Activated CD4-positive, CD25-positive, alpha-beta regulatory T cell treated with anti-CD3 and anti-CD28 coated beads, Interleukin-2, amount 50 U/mL, for 72 hours (primary cell): ENCODE data around the gene RPP25.
A peak's percentile ranks its signal among the peaks of the same experiment; 100 is the strongest.

ENCODE experiments used
- DNase-seq: peaks from one replicate; pipeline ENCODE4 v3.0.0; 2021

The RPP25 gene

GRCh38 chr15:74956648-74957475, at the start of gene RPP25:
TSS of gene RPP25 (minus strand) at chr15:74956772. CDS start at chr15:74956583, 189 bp downstream.
- DNase-seq = peak; percentile 72

- no peak for DNase-seq
Observed at GRCh38 chr15:75002398-75002797, 45.8 kb upstream of the RPP25 start.

- DNase-seq = no peak
Observed at GRCh38 chr15:75001310-75001709, 44.7 kb upstream of the RPP25 start.

GRCh38 chr15:74997543-74997942, 41.0 kb upstream of the RPP25 start:
- DNase-seq = no peak

- no peak for DNase-seq
Observed at GRCh38 chr15:74997141-74997540, 40.6 kb upstream of the RPP25 start.

GRCh38 chr15:74995779-74996765, 39.5 kb upstream of the RPP25 start:
- DNase-seq = no peak

- DNase-seq = peak; percentile 96
Observed at GRCh38 chr15:74995182-74995778, 38.7 kb upstream of the RPP25 start, which contains the start of gene SCAMP5. TSS of gene SCAMP5 (plus strand) at chr15:74995563. CDS start at chr15:75011840, 16,277 bp downstream.

- DNase-seq = no peak
Observed at GRCh38 chr15:74994685-74995084, 38.1 kb upstream of the RPP25 start.

GRCh38 chr15:74994236-74994635, 37.7 kb upstream of the RPP25 start:
- DNase-seq = no peak

- DNase-seq = no peak
Observed at GRCh38 chr15:74992619-74993018, 36.0 kb upstream of the RPP25 start.

GRCh38 chr15:74989527-74989926, 33.0 kb upstream of the RPP25 start:
- DNase-seq = no peak

- DNase-seq = no peak
Observed at GRCh38 chr15:74988007-74988800, 31.6 kb upstream of the RPP25 start.

GRCh38 chr15:74983725-74984231, 27.2 kb upstream of the RPP25 start:
- no peak for DNase-seq

- no peak for DNase-seq
Observed at GRCh38 chr15:74982183-74982582, 25.6 kb upstream of the RPP25 start.

- DNase-seq = no peak
Observed at GRCh38 chr15:74978503-74978902, 21.9 kb upstream of the RPP25 start.

- DNase-seq = no peak
Observed at GRCh38 chr15:74978077-74978476, 21.5 kb upstream of the RPP25 start.

- DNase-seq = no peak
Observed at GRCh38 chr15:74977599-74977998, 21.0 kb upstream of the RPP25 start.

- no peak for DNase-seq
Observed at GRCh38 chr15:74976159-74976558, 19.6 kb upstream of the RPP25 start.

- no peak for DNase-seq
Observed at GRCh38 chr15:74967670-74968069, 11.1 kb upstream of the RPP25 start.

- DNase-seq = no peak
Observed at GRCh38 chr15:74964794-74965193, 8.2 kb upstream of the RPP25 start.

- DNase-seq = no peak
Observed at GRCh38 chr15:74963213-74963612, 6.6 kb upstream of the RPP25 start.

- DNase-seq = no peak
Observed at GRCh38 chr15:74962671-74963070, 6.1 kb upstream of the RPP25 start.
